T-helper 1 cell treated with Interleukin-12 subunit alpha and Interleukin-12 subunit beta and Interleukin-4 antibody, amounts not matched to agents 30 ng/mL and 1 ng/mL, for 36 hours (primary cell): ENCODE results near the gene COMT. TPM values are rescaled to one million over a fixed set of nuclear protein-coding genes. Genes with fewer than 3 reads are reported as not detected.

Experiments used
- intact Hi-C: fragments of 100-400 bp; cut with micrococcal nuclease; formaldehyde crosslinking; loops from one replicate; pipeline ENCODE4 v1.15.1; 2024
- total RNA-seq: library from RNA; stranded (reverse); gene quantifications from 2 replicates; pipeline ENCODE4 v1.2.3, GENCODE V29; 2022

COMT gene
- total RNA-seq, 1 donor from 2014 or later = 87.3 TPM

GRCh38 chr22:20009582-20010306 lies 68.2 kb downstream of the COMT start:
- intact Hi-C loops = no loop called here

- intact Hi-C loops = no loop called here
Observed at GRCh38 chr22:20010307-20011122, 68.9 kb downstream of the COMT start.

GRCh38 chr22:20011123-20011992 lies 69.8 kb downstream of the COMT start:
- intact Hi-C loops = no loop called here

- intact Hi-C loops = no loop called here
Observed at GRCh38 chr22:20011993-20012740, 70.6 kb downstream of the COMT start.

GRCh38 chr22:20012741-20013331 lies 71.3 kb downstream of the COMT start:
- intact Hi-C loops = no loop called here

GRCh38 chr22:20013382-20013871 lies 71.9 kb downstream of the COMT start:
- intact Hi-C loops = no loop called here

- intact Hi-C loops = no loop called here
Observed at GRCh38 chr22:20014526-20015186, 73.1 kb downstream of the COMT start.

GRCh38 chr22:20015187-20015625 lies 73.6 kb downstream of the COMT start:
- intact Hi-C loops = no loop called here

- intact Hi-C loops = loop anchor here (1.0 kb wide), 1 partner anchor 101 kb away; the partner anchor contains the start of gene TRMT2A
Observed at GRCh38 chr22:20015971-20016733, 74.6 kb downstream of the COMT start.

GRCh38 chr22:20016734-20017621 lies 75.4 kb downstream of the COMT start, which contains the start of gene ARVCF:
Gene ARVCF, minus strand, starts transcription at chr22:20016823. Its CDS starts 26,029 bp downstream, at chr22:19990794.
- intact Hi-C loops = loop anchor here (1.0 kb wide), 2 partner anchors 63 to 100 kb away; partner anchors contain the start of genes DGCR8 and TRMT2A

GRCh38 chr22:20017622-20017958 lies 76.0 kb downstream of the COMT start:
- intact Hi-C loops = loop anchor here (1.0 kb wide), 1 partner anchor 63 kb away; the partner anchor contains the start of gene DGCR8

- intact Hi-C loops = no loop called here
Observed at GRCh38 chr22:20018001-20018400, 76.4 kb downstream of the COMT start.

Other genes starting within 250 kb of the COMT start
- gene SEPTIN5, start 227.3 kb upstream of the COMT start, total RNA-seq = 0.71 TPM in 1 of 2 replicates, not detected in the other
- gene GP1BB, start 218.2 kb upstream of the COMT start, total RNA-seq = not detected in 2 replicates
- gene TBX1, start 181.0 kb upstream of the COMT start, total RNA-seq = not detected in 2 replicates
- 9.9 and 10.5 TPM in 2 replicates for gene GNB1L, start 86.9 kb upstream of the COMT start, total RNA-seq
- gene RTL10, start 86.9 kb upstream of the COMT start, total RNA-seq = 14.8 and 16.7 TPM in 2 replicates
- 19.7 and 24.4 TPM in 2 replicates for gene TXNRD2, start within 50 bp of the COMT start, total RNA-seq
- gene ARVCF, start 75.1 kb downstream of the COMT start, total RNA-seq = 1.7 and 3.0 TPM in 2 replicates
- 48.7 and 49.9 TPM in 2 replicates for gene TANGO2, start 79.3 kb downstream of the COMT start, total RNA-seq
- 63.2 and 66.1 TPM in 2 replicates for gene DGCR8, start 138.5 kb downstream of the COMT start, total RNA-seq
- gene RANBP1, start 174.3 kb downstream of the COMT start, total RNA-seq = 233 and 242 TPM in 2 replicates
- 111 and 113 TPM in 2 replicates for gene TRMT2A, start 175.5 kb downstream of the COMT start, total RNA-seq
- 55.2 and 61.8 TPM in 2 replicates for gene ZDHHC8, start 190.0 kb downstream of the COMT start, total RNA-seq
- gene CCDC188, start 209.3 kb downstream of the COMT start, total RNA-seq = 0.41 TPM in 1 of 2 replicates, not detected in the other